Duodenal mucosa (tissue), 2 donors: ENCODE results near the gene SLCO2A1.

ENCODE experiments used
- H3K27ac ChIP-seq: one replicate; pipeline ENCODE4 v1.7.0; 2013; ENCODE audit warnings: low read depth, low read length
- H3K27me3 ChIP-seq, 2 donors: one replicate each; pipeline ENCODE4 v1.7.0; 2013; ENCODE audit warnings: low read length in 2 of 2, control low read depth in 1 of 2; ENCODE audit not compliant: insufficient read depth in 2 of 2, control insufficient read depth in 1 of 2
- H3K36me3 ChIP-seq, 2 donors: one replicate each; pipeline ENCODE4 v1.7.0; 2013; ENCODE audit warnings: low read length in 2 of 2, control low read depth in 1 of 2; ENCODE audit not compliant: insufficient read depth in 2 of 2, control insufficient read depth in 1 of 2
- H3K4me1 ChIP-seq, 2 donors: one replicate each; pipeline ENCODE4 v1.7.0; 2013; ENCODE audit warnings: low read length in 2 of 2, control low read depth in 1 of 2; ENCODE audit not compliant: insufficient read depth in 2 of 2, control insufficient read depth in 1 of 2
- H3K4me3 ChIP-seq, 2 donors: one replicate each; pipeline ENCODE4 v1.7.0; 2013; ENCODE audit warnings: low read length in 2 of 2, low read depth in 1 of 2
- H3K9ac ChIP-seq, 2 donors: one replicate each; pipeline ENCODE4 v1.7.0; 2013; ENCODE audit warnings: low read length in 2 of 2, low read depth in 1 of 2
- H3K9me3 ChIP-seq, 2 donors: one replicate each; pipeline ENCODE4 v1.7.0; 2013; ENCODE audit warnings: low read length in 2 of 2, control low read depth in 1 of 2; ENCODE audit not compliant: control insufficient read depth in 1 of 2

Gene SLCO2A1

DNA sequence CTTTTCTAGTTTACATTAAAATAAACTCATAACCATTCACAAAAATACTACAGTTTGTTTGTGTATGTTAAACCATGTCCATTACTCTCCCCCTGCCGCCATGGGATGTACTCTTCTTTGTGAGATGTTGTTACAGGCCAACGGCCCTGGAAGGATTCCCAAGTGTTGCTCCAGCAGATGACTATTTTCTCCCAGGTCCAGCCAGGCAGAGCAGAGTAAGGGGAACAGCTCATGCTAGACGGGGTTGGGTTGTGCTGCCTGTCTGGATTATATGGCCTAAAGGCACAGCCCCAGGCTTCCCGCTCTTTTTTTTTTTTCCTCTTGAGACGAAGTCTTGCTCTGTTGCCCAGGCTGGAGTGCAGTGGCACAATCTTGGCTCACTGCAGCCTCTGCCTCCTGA, 24.5 kb upstream of the SLCO2A1 start:
- Histone ChIP-seq H3K4me3 (no peak overlapping the region), H3K36me3 (no peaks in the 10 kb centered on the region), H3K27ac (no peak overlapping the region), H3K27me3 (no peaks in the 10 kb centered on the region), H3K9ac (no peak overlapping the region), H3K9me3 (no peaks in the 10 kb centered on the region), H3K4me1 (peaks cover 29 to 31% of the 10 kb centered on the region in 2 donors)

DNA sequence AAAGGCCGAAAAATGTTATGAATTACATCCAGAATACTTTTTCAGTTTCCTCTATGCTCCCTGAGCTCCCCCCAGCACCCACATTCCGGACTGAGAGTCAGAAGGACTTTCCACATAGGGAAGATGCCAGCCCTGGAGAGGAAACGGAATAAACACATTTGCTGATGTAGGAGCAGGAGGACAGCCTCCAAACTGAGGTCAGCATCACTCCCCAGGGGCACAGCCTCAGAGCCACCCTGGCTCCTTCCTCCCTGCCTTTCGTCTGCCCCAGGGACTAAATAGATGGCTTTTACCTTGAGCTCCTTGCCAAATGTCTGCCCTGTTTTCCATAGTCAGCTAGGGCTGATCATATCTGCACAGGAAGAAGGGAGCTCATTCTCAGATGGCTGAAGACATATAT, 22.6 kb upstream of the SLCO2A1 start:
- Histone ChIP-seq H3K9me3 (no peaks in the 10 kb centered on the region), H3K36me3 (no peaks in the 10 kb centered on the region), H3K9ac (no peak overlapping the region), H3K27ac (no peak overlapping the region), H3K27me3 (no peaks in the 10 kb centered on the region), H3K4me1 (peaks cover 12 to 13% of the 10 kb centered on the region in 2 donors), H3K4me3 (no peak overlapping the region)

DNA sequence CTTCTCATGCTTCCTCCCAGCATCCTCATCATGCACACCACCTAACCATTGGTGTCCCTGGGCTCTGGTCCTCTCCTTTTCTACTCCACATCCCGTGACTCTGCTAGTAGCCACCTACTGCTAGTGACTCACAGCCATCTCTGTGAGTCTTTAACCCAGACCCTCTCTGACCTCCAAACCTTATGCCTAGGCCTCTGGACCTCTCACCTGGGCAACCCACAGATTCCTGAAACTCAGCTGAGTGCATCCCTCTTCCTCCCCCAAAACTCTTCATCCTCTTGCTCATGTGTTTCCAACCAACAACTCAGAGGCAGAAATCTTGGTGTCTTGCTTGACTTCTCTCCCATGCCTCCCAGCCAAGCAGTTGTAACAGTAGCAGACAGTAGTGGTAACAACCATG, 20.0 kb upstream of the SLCO2A1 start:
- no peak overlapping the region for H3K9ac ChIP-seq
- H3K4me1 ChIP-seq, result no peaks in the 10 kb centered on the region
- H3K4me3 ChIP-seq, result no peak overlapping the region
- no peaks in the 10 kb centered on the region for H3K36me3 ChIP-seq
- H3K27ac ChIP-seq, result no peak overlapping the region
- H3K27me3 ChIP-seq, result no peaks in the 10 kb centered on the region
- peaks cover 0 to 11% of the 10 kb centered on the region in 2 donors for H3K9me3 ChIP-seq

- no peak overlapping the region for H3K4me3 ChIP-seq
- H3K9me3 ChIP-seq, result peaks cover 0 to 17% of the 10 kb centered on the region in 2 donors
- no peaks in the 10 kb centered on the region for H3K4me1 ChIP-seq
- no peak overlapping the region for H3K27ac ChIP-seq
- no peaks in the 10 kb centered on the region for H3K27me3 ChIP-seq
- H3K36me3 ChIP-seq, result no peaks in the 10 kb centered on the region
- H3K9ac ChIP-seq, result no peak overlapping the region
Measured at GRCh38 chr3:134048278-134048996, 18.7 kb upstream of the SLCO2A1 start.

GRCh38 chr3:134044459-134044858, 14.7 kb upstream of the SLCO2A1 start:
- H3K9me3 ChIP-seq, result peaks cover 0 to 17% of the 10 kb centered on the region in 2 donors
- H3K27me3 ChIP-seq, result no peaks in the 10 kb centered on the region
- no peaks in the 10 kb centered on the region for H3K36me3 ChIP-seq
- peaks cover 3 to 9% of the 10 kb centered on the region in 2 donors for H3K4me1 ChIP-seq
- no peak overlapping the region for H3K9ac ChIP-seq
- no peak overlapping the region for H3K27ac ChIP-seq
- H3K4me3 ChIP-seq, result no peak overlapping the region

DNA sequence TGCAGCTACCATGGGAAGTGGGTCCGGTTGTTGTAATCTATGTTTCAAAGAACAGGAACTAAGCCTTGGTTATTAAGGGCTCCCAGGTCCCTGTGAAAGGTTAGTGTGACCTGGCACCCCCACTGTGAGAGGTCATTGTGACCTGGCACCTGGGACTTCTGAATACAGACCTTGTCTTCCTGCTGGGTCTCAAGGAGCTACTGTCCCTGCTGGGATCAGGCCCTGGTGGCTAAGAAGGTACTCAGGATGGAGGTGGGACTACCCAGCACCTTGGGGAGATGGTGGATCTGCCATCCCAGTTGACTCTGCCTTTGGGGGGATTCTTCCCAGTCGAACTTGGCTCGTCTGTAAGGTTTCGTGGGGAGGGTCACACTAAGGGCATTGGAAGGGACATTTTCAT, 10.3 kb upstream of the SLCO2A1 start:
- no peaks in the 10 kb centered on the region for H3K36me3 ChIP-seq
- H3K27ac ChIP-seq, result no peak overlapping the region
- no peak overlapping the region for H3K4me3 ChIP-seq
- H3K9me3 ChIP-seq, result peaks cover 0 to 10% of the 10 kb centered on the region in 2 donors
- H3K4me1 ChIP-seq, result peaks cover 27 to 34% of the 10 kb centered on the region in 2 donors
- no peaks in the 10 kb centered on the region for H3K27me3 ChIP-seq
- H3K9ac ChIP-seq, result no peak overlapping the region

DNA sequence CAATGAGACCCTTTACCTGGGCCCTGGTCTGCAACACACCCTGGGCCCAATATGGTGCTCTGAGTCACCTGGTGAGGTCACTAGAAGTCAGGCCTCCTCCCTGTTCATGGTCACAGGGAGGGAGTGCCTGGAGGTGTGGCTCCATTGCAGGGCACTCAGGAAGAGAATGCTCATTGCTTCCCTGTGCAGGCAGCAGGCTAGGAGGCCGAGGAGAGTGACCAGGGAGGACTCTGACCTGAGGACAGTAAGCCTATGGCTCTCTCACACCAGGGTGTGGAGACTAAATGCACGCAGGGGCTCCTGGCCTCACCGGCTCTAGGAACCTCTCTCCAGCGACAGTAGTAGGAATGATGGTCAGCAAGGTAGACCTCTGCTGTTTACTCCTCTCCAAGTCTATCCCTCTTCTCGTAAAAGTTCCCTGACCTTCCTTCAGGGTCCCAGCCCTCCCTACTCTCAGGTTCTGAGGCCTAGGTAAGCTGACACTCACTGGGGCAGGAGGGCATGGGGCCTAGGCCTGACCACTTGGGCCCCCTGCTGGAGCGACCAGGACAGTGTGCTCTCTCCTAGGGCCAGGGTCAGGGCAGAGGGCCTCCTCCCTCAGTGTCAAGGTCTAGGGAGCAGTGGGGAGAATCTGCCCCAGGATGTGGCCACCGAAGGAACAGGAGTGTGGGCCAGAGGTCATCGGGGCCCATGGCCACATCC, 9.6 kb upstream of the SLCO2A1 start:
- peaks cover 27 to 34% of the 10 kb centered on the region in 2 donors for H3K4me1 ChIP-seq
- H3K27me3 ChIP-seq, result no peaks in the 10 kb centered on the region
- peak overlapping the region; percentile 80 for H3K27ac ChIP-seq
- no peaks in the 10 kb centered on the region for H3K36me3 ChIP-seq
- H3K4me3 ChIP-seq, result peak overlapping the region in 1 of 2 donors; percentile 4
- H3K9ac ChIP-seq, result peak overlapping the region in 1 of 2 donors; percentile 24
- H3K9me3 ChIP-seq, result peaks cover 0 to 3% of the 10 kb centered on the region in 2 donors

DNA sequence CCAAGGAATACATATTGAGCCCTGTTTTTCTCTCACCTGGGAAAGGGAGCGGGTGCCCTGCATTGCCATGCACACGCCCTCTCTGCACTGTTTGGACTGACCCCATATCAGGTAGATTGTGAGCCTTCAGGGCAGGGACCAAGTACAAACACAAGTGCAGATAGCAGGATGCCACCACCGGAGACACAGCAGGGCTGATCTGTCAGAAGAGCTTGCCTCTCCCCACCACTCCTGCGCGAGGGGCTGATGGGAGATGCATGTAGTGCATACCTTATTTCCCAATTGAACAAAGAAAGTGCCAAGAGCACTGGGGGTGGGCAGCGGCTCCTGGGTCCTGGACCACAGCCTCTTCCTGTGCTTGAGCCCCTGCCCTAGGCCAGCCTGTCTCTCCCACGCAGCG, 9.0 kb upstream of the SLCO2A1 start:
- Histone ChIP-seq H3K36me3 (no peaks in the 10 kb centered on the region), H3K27ac (peak overlapping the region; percentile 80)

GRCh38 chr3:134038071-134038491, 8.4 kb upstream of the SLCO2A1 start:
- Histone ChIP-seq H3K36me3 (no peaks in the 10 kb centered on the region), H3K4me3 (no peak overlapping the region), H3K27ac (peak overlapping the region; percentile 80)

More for the DNA sequence above, 9.0 kb upstream of the SLCO2A1 start:
- H3K4me3 ChIP-seq, result peak overlapping the region in 1 of 2 donors; percentile 5
- H3K27me3 ChIP-seq, result no peaks in the 10 kb centered on the region
- H3K9ac ChIP-seq, result peak overlapping the region; percentile 13 to 48
- H3K4me1 ChIP-seq, result peaks cover 27 to 34% of the 10 kb centered on the region in 2 donors
- no peaks in the 10 kb centered on the region for H3K9me3 ChIP-seq

DNA sequence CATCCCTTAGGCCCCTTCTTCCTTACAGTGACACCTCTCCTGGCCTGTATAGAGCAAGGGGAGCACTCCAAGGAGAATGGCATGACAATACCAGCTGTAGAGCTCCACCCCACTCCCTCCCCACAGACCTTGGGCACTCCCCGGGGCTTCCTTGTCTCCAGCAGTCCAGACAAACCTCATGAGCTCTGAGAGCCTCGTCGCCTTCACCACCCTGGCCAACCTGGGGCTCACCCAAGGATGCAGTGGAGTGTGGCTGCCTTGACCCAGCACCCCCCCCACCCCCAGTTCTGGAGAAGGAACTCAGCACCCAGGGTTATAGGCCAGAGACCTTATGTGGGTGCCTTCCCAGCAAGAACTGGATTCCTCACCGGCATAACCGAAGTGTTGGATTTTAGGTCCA, 7.4 kb upstream of the SLCO2A1 start:
- Histone ChIP-seq H3K9ac (no peak overlapping the region), H3K27me3 (no peaks in the 10 kb centered on the region), H3K36me3 (no peaks in the 10 kb centered on the region), H3K9me3 (no peaks in the 10 kb centered on the region), H3K4me3 (no peak overlapping the region), H3K27ac (no peak overlapping the region), H3K4me1 (peaks cover 27 to 34% of the 10 kb centered on the region in 2 donors)

More at GRCh38 chr3:134038071-134038491, 8.4 kb upstream of the SLCO2A1 start:
- Histone ChIP-seq H3K9ac (peak overlapping the region; percentile 13 to 48), H3K4me1 (peaks cover 27 to 34% of the 10 kb centered on the region in 2 donors), H3K27me3 (no peaks in the 10 kb centered on the region), H3K9me3 (no peaks in the 10 kb centered on the region)
